DMS114 treated with DMSO at 0.1 percent for 48 hours (cell line): ENCODE data around the gene GART.
"Not testable (repeated sequence)": the region's sequence is repeated elsewhere in the genome, so short reads cannot be mapped to it uniquely, and the experiment has no call there.

Experiments
- DNase-seq: peaks from one replicate; lab custom pipeline; 2025; ENCODE audit not compliant: unreplicated experiment; lab: John Stamatoyannopoulos, UW

The GART gene

DNA sequence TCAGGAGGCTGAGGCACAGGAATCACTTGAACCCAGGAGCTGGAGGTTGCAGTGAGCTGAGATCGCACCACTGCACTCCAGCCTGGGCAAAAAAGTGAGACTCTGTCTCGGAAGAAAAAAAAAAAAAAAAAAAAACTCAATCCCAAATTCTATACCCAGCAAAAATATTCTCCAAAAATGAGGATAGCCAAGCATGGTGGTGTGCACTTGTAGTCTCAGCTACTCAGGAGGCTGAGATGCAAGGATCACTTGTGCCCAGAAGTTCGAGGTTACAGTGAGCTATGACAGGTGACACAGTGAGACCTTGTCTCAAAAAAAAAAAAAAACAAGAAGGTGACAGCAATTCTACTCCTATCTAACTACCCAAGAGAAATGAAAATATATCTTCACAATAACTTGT is 68.6 kb downstream of the GART start:
- no peak for DNase-seq

DNA sequence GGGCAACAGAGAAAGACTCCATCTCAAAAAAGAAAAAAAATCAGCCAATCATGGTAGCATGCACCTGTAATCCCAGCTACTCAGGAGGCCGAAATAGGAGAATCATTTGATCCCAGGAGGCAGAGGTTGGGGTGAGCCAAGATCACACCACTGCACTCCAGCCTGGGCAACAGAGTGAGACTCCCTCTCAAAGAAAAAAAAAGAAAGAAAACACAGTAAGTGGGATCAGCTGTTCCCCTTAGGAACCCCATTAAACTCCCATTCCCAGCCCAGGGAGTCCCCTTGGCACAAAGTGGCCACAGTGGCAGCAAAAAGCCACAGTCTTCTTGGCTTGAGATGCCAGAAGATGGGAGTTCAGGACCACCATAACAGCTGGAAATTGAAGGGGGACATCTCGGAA is 71.2 kb downstream of the GART start:
- no peak for DNase-seq

DNA sequence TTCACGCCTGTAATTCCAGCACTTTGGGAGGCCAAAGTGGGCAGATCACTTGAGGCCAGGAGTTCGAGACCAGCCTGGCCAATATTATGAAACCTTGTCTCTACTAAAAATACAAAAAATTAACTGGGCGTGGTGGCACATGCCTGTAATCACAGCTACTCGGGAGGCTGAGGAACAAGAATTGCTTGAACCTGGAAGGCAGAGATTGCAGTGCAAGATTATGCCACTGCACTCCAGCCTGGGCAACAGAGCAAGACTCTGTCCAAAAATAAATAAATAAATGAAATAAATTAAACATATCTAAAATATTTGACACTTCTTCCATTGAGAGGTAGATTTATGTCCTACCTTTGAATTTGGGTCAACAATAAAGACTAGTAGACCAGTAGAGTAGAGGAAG is 72.7 kb downstream of the GART start:
- DNase-seq, result not testable (repeated sequence)

DNA sequence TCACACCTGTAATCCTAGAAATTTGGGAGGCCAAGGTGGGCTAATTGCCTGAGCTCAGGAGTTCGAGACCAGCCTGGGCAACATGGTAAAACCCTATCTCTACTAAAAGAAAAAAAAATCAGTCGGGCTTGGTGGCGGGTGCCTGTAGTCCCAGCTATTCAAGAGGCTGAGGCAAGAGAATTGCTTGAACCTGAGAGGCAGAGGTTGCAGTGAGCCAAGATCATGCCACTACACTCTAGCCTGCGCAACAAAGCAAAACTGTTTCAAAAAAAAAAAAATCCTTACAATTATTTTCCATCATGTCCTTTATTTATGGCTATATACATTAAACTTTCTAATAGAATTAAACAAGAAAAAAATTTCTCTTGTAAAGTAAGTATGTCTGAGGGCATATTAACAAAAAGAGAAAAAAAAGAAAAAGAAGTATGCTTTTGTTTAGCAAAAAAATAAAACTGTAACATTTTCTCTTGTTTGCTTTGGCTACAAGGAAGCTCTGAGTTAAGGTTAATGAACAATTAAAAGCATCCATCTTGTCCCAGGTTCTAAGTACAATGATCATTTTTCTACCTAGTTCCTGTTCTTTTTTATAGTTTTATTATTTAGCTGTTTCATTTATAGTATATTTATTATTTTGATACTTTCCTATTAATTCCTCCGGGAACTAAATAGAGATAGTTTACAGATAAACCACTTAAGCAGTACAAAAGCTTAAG is 80.2 kb downstream of the GART start:
- no peak for DNase-seq

DNA sequence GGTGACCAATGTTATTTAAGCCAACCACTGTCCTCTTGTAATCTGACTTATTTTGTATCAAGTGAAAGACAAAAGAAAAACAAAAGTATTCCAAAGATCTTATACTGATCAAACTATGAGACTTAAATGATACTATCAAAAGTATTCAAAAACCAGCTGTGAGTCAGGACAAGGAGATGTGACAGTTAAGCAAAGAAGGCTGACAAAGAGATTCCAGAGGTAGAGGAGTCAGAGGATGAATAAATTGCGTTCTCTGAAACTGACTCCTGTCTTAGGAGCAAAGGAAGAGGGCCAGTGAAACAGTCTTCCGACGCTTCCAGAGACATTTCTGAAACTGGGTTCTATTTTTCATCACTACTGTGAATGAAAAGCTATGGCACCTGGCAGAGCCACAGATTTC is 83.1 kb downstream of the GART start:
- DNase-seq, result no peak

DNA sequence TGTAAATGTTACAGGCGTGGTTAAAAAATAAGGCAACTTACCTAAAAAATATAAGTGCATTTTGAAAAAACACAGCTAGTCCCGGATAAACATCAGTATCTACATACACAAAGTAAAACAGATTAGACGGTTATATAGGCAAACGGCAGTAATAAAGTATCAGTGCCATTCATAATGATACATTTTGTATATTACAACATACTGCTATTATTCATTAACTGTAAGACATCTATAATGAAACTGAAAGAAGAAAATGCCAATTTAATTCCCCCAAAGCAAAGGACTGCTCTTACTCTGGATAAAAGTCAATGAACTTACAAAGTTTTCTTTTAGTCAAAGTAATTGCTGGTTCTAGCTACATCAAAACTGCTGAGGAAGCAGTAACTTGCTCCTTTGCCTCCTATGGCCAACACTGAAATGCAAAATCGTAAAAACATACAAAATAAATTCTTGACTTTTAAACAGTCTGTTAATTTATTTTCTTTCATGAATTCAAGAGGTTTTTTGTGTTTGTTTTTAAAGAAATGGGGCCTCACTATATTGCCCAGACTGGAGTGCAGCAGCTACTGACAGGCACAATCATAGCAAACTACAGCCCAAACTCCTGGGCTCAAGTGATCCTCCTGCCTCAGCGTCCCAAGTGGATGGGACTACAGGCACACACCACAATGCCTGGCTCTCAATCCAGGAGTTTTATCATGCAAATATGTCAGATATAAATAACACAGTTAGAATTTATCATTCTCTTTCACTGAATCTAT is 86.1 kb downstream of the GART start:
- DNase-seq, result no peak
